ENCODE results near the gene ARID1A.

Gene ARID1A

GRCh38 chr1:26727476-26727875 lies 31.7 kb downstream of the ARID1A start:
- no peak for DNase-seq (ENCODE audit: low read depth, low spot score)

- DNase-seq (ENCODE audit: low read depth, low spot score): no peak
Observed at GRCh38 chr1:26728645-26729044, 32.8 kb downstream of the ARID1A start.

- no peak for DNase-seq (ENCODE audit: low read depth, low spot score)
Observed at GRCh38 chr1:26729633-26730032, 33.8 kb downstream of the ARID1A start.

- no peak for DNase-seq (ENCODE audit: low read depth, low spot score)
Observed at GRCh38 chr1:26730695-26731094, 34.9 kb downstream of the ARID1A start.

GRCh38 chr1:26731233-26731902 lies 35.6 kb downstream of the ARID1A start:
- no peak for DNase-seq (ENCODE audit: low read depth, low spot score)

- DNase-seq (ENCODE audit: low read depth, low spot score): no peak
Observed at GRCh38 chr1:26733392-26733791, 37.6 kb downstream of the ARID1A start.

- DNase-seq (ENCODE audit: low read depth, low spot score): no peak
Observed at GRCh38 chr1:26733982-26734381, 38.2 kb downstream of the ARID1A start.

- no peak for DNase-seq (ENCODE audit: low read depth, low spot score)
Observed at GRCh38 chr1:26734501-26735058, 38.8 kb downstream of the ARID1A start.

GRCh38 chr1:26739329-26739914 lies 43.6 kb downstream of the ARID1A start:
- no peak for DNase-seq (ENCODE audit: low read depth, low spot score)

GRCh38 chr1:26740023-26740634 lies 44.3 kb downstream of the ARID1A start:
- no peak for DNase-seq (ENCODE audit: low read depth, low spot score)

GRCh38 chr1:26740952-26741351 lies 45.1 kb downstream of the ARID1A start:
- no peak for DNase-seq (ENCODE audit: low read depth, low spot score)

- DNase-seq (ENCODE audit: low read depth, low spot score): no peak
Observed at GRCh38 chr1:26743426-26744059, 47.7 kb downstream of the ARID1A start.

GRCh38 chr1:26744075-26744959 lies 48.5 kb downstream of the ARID1A start:
- DNase-seq (ENCODE audit: low read depth, low spot score): peak; percentile 54

- DNase-seq (ENCODE audit: low read depth, low spot score): no peak
Observed at GRCh38 chr1:26745191-26745590, 49.4 kb downstream of the ARID1A start.

- DNase-seq (ENCODE audit: low read depth, low spot score): no peak
Observed at GRCh38 chr1:26747048-26747447, 51.2 kb downstream of the ARID1A start.

- no peak for DNase-seq (ENCODE audit: low read depth, low spot score)
Observed at GRCh38 chr1:26748351-26748750, 52.5 kb downstream of the ARID1A start.

GRCh38 chr1:26749458-26749857 lies 53.6 kb downstream of the ARID1A start:
- no peak for DNase-seq (ENCODE audit: low read depth, low spot score)

- no peak for DNase-seq (ENCODE audit: low read depth, low spot score)
Observed at GRCh38 chr1:26750428-26750827, 54.6 kb downstream of the ARID1A start.

GRCh38 chr1:26752519-26752918 lies 56.7 kb downstream of the ARID1A start:
- no peak for DNase-seq (ENCODE audit: low read depth, low spot score)

GRCh38 chr1:26754086-26754874 lies 58.5 kb downstream of the ARID1A start:
- no peak for DNase-seq (ENCODE audit: low read depth, low spot score)

- DNase-seq (ENCODE audit: low read depth, low spot score): no peak
Observed at GRCh38 chr1:26758358-26758757, 62.5 kb downstream of the ARID1A start.
